HG02870 (cell line): ENCODE measurements around the gene HOXB6.

ENCODE experiments used
- ATAC-seq: cut with Tn5 transposase; IDR thresholded peaks from one replicate; pipeline ENCODE4 v1.9.1; 2021; ENCODE audit warnings: mild to moderate bottlenecking, moderate library complexity; ENCODE audit not compliant: unreplicated experiment

The HOXB6 gene

DNA sequence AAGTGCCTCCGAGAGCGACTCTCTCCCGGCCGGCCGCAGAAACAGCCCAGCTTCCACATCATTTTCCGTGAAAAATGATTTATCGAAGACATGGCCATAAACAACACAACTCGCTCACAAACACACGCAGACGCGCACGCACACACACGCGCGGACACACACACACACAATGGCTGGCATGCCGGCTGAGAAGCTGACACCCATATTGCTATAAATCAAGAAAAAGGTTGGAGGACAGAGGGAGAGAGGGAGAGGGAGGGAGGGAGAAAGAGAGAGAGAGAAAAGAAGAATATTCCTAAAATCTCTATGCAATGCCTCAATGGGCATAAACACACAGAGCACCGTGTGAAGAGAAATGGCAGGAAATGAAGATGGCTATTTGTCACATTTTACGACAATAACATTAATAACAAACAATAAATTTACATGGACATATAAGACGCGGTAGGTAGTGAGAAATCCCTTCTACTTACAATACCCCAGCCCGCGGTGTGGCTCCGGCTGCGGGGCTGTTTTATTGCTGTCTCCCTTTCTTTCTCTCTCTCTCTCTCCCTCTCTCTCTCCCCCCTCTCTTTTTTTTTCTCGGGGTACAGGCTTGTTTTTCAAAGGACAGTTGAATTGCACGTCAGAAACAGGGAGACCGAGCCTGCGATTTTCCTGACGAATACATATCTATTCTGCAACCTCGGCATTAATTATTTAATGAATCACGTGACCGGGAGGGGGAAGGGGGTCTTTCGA is 36.1 kb downstream of the HOXB6 start:
- ATAC-seq, result no peak

DNA sequence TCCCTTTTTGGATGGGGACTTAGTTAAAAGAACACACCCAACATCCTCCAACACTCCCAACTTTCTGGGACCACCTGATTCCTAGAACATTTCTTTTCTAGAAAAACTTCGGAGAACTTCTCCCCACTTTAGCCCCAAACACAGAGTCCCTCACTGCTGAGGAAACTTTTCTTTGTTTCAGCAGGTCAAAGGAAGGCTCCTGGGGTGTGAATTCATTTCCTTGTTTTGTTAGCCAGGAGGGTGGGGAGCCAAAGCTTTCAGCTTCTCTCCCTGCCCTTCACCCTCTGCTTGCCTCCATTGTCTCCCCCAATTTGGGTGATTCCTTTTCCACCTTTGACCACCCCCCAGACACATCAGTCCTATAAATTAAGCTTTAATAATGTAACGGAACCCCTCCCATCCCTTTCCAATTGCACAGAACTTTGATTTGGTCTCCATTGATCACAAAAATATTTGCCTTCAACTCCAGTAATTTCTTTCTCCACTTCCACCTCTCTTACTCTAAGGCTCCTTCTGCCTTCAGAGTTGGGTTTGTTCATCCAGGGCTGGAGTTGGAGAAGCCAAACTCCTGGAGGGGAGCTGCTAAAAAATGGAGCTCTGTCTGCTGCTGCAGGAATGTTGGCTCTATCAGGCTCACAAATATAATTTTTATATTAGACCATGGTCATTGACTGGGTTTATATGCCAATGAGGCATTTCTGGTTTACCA is 37.0 kb downstream of the HOXB6 start:
- ATAC-seq, result no peak

DNA sequence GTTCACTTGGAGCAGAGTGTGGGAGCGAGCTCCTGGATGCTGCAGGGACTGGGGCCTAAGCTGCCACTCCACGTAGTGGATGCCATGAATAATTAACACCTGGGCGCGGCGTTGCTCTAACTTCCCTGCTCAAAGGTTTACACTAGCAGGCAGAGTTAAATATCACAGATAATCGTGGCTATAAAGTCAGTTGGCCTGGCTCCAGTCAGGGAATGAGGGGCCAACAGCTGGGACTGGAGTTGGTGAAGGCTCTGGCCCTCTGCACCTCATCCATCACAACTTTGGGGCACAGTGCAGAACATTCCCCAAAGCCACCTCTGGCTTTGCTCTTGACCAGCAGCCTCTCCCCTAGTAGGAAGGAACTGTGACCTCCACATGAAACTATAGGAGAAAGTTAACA is 37.6 kb downstream of the HOXB6 start:
- ATAC-seq, result no peak

DNA sequence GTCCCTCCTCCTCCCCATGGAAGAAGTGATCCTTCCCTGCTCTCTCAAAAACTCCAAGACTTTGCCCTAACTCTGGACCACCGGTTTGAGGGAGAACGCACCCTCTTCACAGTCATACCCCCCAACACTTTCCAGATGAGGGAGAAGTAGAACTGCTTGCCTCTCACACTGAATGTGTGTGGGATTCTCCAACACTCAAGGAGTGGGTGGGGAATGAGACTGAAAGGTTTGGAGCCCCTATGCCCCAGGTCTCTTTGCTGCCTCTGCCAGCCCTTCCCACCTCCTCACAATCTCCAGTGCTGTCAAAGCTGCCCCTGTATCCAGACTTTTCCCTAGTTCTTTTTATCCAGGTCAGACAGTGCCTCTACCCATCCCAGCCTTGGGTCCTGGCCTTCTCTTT is 38.1 kb downstream of the HOXB6 start:
- ATAC-seq, result no peak

DNA sequence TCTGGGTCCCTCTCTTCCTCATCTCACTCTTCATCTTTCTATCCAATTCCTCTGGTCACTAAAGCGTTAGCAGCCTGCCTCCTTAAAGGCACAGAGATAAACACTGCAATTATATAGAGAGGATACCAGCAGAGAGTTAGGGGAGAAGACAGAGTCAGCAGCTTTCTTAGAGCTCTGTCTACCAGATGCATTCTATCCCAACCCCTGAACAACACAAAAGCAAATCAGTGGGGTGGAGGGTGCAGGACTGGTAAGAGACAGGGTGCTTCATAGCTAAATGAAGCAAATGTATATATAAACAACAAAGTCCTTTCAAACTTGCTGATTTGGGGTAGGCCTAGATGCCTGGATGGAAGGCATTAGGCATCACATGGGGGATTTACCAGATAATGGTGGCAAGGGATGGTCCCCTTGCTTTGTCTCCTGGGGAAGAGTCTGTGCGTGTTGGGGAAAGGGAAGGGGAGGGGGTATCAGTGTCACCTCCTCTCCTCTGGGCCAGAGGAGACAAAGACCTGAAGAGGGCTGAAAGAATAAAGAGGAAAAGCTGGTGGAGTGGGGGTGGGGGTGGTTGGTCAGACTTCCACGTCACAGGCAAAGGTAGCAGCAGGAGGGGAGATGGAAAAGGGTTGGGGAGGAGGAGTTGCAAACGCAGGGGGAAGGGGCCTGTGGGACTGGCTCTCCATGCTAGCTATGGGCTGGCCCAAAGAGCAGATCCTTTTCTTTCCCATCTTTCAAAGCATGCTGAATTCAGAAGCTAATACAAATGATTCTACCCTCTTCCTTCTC is 38.7 kb downstream of the HOXB6 start:
- ATAC-seq, result no peak

DNA sequence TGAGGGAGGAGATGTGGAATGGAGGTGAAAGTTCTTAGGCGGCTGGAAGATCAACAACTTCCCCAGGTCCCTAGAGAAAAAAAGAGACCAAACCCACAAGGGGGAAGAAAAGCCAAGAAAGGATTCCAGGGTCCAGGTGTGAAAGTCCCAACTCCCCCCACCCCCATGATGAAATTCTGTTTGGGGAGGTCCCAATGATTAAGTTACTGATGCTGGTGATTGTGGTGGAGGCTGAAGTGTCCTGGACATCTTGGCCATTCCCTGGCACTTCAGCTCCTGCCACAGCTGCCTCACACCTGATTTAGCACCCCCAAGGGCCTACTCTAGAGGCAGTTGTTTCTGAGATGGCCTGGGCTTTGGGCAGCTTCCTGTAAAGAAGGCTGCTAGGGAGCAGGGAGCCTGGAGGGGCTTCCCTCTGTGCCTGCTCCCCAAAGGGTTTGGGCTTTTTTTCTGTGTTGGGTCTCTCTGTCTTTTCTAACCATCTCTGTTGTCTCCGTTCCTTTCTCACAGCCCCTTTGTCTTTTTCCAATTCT is 39.7 kb downstream of the HOXB6 start:
- no peak for ATAC-seq

DNA sequence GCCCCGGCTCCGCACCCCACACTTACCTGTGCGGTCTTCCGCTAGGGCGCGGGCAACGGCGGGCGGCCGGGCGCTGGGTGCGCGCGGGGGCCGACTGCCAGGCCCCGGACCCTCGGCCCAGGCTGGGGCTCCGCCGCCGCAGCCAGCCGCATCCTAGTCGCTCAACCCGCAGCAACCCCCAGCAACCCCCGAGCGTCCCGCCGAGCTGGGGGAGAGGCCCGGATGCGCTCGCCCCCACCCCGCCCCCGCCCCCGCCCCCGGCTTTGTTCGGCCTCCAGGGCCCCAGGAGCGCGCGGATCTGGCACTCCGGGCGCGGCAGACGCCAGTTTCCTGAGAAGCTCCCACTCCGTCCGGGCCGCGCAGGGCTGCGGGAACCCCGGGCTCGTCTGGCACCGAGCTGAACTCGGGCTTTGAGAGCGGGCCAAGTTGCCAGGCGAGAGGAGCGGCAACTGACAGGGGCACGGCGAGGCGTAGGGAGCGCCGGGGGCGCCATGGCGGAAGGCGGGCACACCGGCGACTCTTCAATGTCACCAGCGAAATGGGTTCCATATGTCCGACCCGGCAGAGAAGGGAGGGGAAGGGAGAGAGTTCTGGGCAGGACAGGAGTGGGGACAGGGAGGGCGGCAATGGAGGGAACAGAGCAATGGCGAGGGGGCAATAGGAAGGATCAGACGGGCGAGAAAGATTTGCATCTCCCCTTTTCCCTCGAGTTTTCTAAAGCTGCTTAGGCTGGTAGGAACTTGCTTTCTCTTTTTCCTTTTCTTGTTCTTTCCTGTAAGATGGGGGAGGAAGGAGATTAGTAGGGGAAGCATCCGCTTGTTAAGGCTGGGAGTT is 40.4 kb downstream of the HOXB6 start:
- no peak for ATAC-seq

DNA sequence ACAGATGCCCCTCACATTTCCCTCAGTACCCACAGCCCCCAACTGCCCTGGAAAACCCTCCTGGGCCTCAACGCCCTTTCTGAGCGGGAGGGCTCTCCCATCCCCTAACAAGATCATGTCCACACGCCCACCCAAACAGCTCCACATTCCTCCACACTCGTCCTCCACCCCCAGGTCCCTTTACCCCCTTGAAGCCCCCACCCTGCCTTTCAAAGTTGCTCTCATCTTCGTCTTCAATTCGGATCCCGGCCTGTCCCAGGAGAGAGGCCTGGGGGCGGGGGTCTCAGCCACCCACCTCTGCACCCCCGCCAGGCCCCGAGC is 41.0 kb downstream of the HOXB6 start:
- ATAC-seq, result no peak

DNA sequence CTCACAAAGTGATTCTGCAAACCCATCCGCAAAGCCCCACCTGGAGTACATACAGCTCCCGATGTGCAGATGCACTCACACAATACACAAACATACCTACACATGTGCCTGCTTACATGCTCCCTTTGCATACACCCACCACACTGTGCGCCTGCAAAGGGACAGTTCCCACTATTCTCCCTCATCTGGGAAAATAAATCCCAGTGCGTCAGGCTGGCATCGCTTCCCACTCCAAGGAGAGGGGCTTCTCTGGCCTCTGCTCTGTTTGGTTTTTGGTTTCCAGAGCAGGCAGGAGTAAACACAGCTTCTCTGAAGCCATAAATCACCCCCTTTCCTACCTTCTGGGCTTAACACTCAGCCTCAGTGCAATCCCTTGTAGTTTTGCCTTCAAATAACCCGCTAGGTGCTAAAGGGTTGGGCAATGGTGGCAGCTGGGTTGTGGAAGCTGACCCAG is 41.4 kb downstream of the HOXB6 start:
- ATAC-seq, result no peak

DNA sequence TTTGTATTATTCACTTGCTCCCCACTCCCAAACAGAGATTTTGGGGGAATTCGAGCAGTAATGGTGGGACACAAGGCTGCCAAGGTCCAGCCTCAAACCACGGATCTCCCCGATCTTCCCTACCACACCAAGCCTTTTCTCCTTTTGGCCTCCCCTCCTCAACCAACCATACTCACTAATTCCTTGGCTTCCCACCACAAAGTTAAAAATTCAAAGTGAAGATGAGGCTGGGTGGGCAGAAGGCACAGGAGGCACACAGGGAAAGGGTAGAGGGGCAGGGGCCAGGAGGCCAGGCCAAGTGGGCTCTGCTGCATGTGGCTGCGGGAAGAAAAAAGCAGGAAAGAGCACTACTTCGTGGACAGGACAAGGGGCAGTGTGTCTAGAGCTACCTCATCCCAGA is 41.9 kb downstream of the HOXB6 start:
- no peak for ATAC-seq

DNA sequence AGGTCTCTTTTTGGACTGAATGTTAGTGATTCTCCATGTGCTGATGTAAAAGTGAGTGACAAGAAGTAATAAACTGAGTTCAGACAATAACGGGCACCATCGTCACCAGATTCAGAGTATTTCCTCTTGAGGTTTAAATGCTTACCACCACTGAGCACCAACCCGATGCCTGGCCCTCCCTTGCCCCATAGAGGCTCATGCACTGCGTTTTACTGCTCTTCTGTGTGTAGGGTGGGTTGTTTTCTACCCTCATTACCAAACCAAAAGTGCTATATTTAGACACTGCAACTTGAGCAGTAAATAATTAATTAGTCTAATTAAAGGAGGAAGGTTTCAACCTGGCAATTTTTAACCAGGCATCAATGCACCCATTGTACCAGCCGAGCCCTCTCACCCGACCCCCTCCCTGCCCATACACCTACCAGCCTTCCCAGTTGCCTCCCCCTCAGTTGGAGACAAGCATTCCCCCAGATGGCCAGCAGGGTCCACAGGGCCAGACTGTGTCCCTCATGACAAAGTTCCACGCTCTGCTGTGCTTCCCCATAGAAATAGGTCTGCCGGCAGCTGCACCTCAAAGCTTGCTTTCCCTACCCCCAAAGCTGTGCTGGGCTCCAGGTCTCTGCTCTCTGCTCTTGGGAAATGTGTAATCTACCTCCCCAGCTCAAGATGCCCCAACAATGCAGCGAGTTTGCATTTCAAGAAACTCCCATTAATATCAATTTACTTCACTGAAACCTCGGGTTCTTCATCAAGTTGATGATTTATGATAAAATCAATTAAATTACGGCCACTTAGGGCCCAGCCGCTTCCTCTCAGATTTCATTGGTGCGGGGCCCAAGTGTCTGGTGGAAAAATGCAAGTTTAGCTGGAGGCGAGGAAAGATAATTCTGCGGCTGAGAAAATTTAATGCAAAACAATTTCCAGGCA is 42.6 kb downstream of the HOXB6 start:
- ATAC-seq, result no peak

DNA sequence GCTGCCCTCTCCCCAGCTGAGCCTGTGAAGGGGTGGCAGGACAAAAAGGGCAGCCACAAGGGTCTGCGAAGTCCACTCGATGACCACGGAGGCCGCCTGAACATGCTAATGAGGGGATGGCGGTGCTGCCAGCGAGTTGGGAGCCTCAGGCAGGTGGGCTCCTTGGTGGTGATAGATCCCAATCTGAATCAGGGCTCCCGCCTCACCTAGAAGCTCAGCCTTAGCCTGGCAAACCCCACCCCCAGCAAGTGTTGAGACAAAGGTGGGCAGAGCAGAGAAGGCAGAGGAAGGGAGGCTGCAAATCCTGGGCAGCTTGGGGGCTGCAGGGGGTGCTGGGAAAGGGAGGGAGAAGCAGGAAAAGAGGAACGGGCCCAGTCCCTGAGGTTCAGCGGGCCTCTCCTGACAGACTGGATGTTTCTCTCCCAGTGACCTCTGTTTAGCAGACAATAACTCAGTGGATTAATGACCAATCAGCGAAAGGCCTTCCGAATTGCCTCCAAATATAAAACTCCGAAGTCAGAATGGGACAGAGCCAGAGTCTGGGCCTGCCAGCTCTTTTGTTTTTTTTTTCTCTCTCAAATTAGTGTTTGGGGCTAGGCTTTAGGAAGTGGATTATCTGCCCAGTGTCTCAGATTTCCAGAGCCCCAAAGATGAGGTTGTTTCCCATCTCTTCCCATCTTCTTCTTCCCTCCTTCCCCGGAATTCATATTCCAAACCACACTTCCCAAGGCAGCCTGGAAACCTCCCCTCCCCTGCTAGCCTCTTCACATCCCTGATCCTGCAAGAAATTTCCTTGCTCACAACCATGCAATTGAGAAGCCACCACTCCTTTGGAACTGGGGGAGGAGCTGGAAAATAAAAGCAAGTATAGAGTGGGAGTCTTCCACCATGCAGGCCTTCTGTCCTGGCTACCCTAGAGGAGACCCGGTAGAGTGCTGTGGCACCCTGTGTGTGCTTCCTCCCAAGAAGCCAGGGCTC is 44.7 kb downstream of the HOXB6 start:
- no peak for ATAC-seq

DNA sequence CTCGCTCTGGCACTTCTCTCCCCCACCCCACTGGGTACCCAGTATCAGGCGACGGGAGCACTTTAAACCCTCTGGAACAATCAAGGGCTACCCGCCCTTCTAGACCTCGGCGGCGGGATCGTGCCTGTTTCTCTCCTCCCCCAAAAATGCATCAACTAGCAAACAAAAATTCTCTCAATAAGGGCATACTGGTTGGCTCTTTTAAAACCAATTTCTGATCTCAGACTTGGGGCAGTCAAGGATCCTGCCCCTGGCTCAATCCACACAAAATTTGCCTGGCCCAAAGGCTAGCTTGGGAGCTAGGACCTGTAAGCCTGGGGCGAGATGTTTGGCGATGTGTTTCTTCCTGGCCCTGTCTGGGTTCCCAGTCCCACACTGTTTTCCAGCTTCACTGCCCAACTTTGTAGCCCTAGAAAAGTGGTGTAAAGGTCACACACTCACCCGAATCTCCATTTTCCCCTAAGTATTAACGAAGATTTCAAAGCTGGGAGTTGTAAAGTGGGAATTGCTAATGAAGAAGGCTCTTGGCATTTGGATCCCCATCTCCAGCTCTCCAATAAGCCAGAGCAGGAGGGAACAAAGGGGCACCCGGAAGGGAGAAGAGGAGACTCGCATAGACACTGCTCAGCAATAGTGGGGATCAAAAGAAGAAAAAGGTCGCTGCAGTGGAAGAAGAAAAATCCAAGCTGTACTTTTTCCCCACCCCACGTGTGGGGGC is 45.5 kb downstream of the HOXB6 start:
- no peak for ATAC-seq

DNA sequence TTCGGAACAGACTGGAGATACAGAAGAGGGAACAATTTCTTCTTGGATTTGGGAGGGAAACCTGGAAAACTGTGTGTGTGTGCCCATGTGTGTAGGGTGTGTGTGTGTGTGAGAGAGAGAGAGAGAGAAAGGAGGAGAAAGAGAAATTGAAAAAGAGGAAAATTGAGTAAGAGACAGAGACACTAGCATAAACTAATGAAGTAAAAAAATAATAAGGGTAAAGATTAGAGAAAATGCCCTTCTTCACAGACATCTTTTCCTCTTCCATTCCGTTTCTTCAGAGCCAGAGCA is 46.0 kb downstream of the HOXB6 start:
- no peak for ATAC-seq

DNA sequence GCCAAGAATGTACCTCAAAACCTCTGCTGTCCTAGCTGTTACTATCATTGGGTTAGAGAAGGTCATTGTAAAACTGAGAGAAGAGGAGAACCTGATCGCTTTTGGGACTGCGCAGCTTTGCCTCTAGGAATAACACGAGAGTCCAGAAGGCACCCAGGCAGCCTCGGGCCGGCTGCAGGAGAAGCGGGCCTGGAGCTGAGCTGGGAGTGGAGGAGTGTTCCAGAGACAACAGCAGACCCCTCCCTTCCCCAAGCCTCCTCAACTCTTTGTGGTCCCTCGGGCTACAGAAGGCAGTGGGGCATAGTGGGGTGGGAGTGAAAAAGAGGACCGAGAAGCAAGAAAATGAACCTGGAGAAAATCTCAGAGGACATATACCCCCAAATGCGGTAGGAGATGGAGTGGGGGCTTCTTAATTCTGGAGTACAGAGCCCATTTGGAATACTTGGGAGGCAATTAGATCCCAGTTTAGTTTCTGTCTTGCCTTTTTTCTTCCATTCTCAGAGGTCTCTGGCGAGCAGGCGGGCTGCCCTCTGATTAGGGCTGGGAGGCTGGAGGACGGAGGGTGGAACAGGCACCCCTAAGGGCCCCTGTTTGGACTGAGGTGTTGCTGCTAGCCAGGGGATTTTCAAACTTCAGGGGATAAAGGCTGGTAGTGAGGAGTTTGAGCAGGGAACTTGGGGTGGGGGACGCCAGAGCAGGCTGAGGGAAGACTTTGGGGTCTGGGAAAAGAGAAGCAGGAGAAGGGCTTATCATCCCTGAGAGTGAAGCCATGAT is 46.5 kb downstream of the HOXB6 start:
- no peak for ATAC-seq

DNA sequence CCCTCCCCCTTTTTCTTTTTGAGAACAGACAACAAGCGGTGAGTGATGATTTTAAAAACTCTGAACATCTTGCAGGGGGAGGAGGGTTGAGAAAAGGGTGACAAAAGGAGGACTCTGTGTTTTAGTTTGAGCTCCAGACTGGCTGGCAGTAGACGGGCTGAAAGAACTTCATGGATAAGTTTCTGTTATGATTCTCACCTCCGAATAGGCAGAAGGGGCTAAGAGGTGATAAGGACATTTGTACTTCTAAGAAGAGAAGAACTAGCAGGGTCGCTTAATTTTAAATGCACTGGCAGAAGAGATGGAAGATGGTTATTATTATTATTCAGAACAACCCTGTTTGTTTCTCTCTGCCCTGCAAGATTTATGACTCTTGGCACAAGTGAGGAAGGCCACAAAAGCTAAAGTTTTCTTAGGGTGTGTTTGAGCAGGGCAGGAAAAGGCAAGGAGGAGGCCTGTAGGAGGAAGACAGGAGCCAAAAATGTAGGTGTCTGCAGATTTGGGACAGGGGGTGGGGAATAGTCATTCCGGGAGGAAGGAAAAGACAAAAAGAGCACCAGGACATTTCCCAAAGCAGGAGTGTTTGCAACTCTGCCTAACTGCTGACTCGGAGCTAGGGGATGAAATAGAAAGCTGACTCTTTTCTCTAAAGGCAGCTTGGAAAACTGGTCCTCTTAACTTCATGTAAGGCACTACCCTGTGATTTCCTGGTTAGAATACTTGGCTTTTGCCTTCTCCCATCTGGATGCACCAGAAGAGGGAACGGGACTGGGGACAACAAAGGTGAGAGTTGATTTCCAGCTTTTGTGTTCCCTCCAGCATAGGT is 48.0 kb downstream of the HOXB6 start:
- ATAC-seq, result no peak

DNA sequence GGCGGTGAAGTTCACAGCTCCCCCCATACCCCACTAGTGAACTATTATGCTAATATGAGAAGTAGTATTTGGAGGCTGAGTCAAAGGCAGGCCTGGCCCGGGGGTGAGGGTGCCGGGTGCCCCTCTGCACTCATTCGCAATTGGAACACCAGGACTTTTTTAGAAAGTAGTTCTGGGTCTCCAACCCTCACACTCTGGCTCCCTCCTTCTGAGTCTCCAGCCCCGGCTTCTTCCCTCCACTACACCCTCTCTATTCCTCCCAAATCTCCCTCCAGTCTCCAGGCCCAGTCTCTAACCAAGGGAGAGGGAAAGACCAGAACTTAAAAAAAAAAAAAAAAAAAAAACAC is 48.6 kb downstream of the HOXB6 start:
- no peak for ATAC-seq
